Measurements from ENCODE around the gene RAB3D.

The RAB3D gene

GRCh38 chr19:11286312-11286974, 53.0 kb downstream of the RAB3D start:
- no peaks in the 10 kb centered on the region for H3K36me3 ChIP-seq (ENCODE audit: insufficient read depth, low read length)
- no peaks in the 10 kb centered on the region for H3K9me3 ChIP-seq (replicated peaks; ENCODE audit: low read length)
- peaks cover 15% of the 10 kb centered on the region for H3K4me1 ChIP-seq (ENCODE audit: control insufficient read depth, insufficient read depth, low read length)
- H3K4me3 ChIP-seq (ENCODE audit: low read length), result no peak overlapping the region
- no peak overlapping the region for H3K9ac ChIP-seq (ENCODE audit: low read depth, low read length)
- H3K4me2 ChIP-seq (ENCODE audit: low read length), result peak overlapping the region; percentile 12
- no peaks in the 10 kb centered on the region for H3K27me3 ChIP-seq (ENCODE audit: control insufficient read depth, insufficient read depth, low read length)

GRCh38 chr19:11284515-11284914, 54.9 kb downstream of the RAB3D start:
- no peaks in the 10 kb centered on the region for H3K36me3 ChIP-seq (ENCODE audit: insufficient read depth, low read length)
- no peak overlapping the region for H3K4me3 ChIP-seq (ENCODE audit: low read length)
- H3K27me3 ChIP-seq (ENCODE audit: control insufficient read depth, insufficient read depth, low read length), result peaks cover 2% of the 10 kb centered on the region
- H3K9me3 ChIP-seq (replicated peaks; ENCODE audit: low read length), result no peaks in the 10 kb centered on the region
- no peak overlapping the region for H3K4me2 ChIP-seq (ENCODE audit: low read length)
- no peak overlapping the region for H3K9ac ChIP-seq (ENCODE audit: low read depth, low read length)
- peaks cover 15% of the 10 kb centered on the region for H3K4me1 ChIP-seq (ENCODE audit: control insufficient read depth, insufficient read depth, low read length)

DNA sequence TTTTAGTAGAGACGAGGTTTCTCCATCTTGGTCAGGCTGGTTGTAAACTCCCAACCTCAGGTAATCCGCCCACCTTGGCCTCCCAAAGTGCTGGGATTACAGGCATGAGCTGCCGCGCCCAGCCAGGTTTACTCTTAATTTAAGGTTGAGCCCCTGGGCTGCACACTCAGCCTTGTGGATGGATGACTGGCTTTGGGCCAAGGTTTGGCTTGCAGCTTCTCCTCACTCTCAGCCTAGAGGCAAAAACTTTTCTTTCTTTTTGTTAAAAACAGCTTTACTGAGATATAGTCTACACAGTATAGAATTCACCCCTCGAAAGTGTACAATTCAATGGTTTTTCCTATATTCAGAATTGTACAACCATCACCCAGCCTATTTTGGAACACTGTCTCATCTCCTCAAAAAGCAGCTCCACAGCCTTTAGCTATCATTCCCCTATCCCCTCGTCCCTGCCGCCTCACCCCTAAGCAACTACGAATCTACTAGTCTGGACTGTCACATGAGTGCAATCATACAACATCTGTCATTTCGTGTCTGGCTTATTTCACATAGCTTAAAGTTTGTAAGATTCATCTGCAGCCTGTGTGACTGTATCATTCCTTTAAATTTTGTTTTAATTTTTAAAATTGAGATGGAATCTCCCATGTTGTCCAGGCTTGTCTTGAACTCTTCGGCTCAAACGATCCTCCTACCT, 58.0 kb downstream of the RAB3D start:
- H3K4me3 ChIP-seq (ENCODE audit: low read length), result no peak overlapping the region
- H3K9me3 ChIP-seq (replicated peaks; ENCODE audit: low read length), result no peaks in the 10 kb centered on the region
- peaks cover 8% of the 10 kb centered on the region for H3K27me3 ChIP-seq (ENCODE audit: control insufficient read depth, insufficient read depth, low read length)
- H3K4me1 ChIP-seq (ENCODE audit: control insufficient read depth, insufficient read depth, low read length), result peaks cover 7% of the 10 kb centered on the region
- H3K4me2 ChIP-seq (ENCODE audit: low read length), result no peak overlapping the region
- H3K9ac ChIP-seq (ENCODE audit: low read depth, low read length), result no peak overlapping the region
- no peaks in the 10 kb centered on the region for H3K36me3 ChIP-seq (ENCODE audit: insufficient read depth, low read length)

DNA sequence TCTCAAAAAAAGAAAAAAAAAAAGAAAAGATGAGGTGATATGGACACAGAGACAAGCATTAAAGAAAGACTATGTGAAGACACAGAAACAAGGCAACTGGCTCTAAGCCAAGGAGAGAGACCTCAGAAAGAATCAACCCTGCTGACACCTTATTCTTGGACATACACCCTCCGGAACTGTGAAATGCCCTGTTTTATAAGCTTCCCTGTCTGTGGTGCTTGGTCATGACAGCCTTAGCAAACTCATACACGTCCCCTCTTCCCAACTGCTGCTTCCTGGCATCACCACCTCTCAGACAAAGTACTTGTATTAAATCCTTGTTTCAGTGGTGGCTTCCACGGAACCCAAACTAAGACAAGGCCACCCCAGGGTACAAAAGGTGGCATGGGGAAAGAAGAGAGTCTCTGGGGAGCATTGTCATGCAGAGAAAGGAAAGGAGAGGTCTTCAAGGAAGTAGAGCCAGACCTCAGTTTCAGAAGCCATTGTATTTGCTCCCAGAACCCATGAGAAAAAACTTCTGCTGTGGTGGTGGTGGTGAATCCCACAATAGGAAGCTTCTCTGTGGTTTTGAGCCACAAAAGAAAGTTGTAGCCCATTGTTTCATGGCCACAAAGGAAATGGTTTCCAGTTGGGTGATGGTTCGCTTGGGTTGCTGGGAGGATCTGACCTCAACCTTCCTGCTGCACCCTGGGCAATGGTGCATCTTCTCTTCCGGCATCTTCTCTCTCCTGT, 59.8 kb downstream of the RAB3D start:
- H3K4me2 ChIP-seq (ENCODE audit: low read length), result no peak overlapping the region
- no peaks in the 10 kb centered on the region for H3K4me1 ChIP-seq (ENCODE audit: control insufficient read depth, insufficient read depth, low read length)
- H3K36me3 ChIP-seq (ENCODE audit: insufficient read depth, low read length), result no peaks in the 10 kb centered on the region
- peaks cover 8% of the 10 kb centered on the region for H3K27me3 ChIP-seq (ENCODE audit: control insufficient read depth, insufficient read depth, low read length)
- no peak overlapping the region for H3K9ac ChIP-seq (ENCODE audit: low read depth, low read length)
- H3K4me3 ChIP-seq (ENCODE audit: low read length), result no peak overlapping the region
- no peaks in the 10 kb centered on the region for H3K9me3 ChIP-seq (replicated peaks; ENCODE audit: low read length)

DNA sequence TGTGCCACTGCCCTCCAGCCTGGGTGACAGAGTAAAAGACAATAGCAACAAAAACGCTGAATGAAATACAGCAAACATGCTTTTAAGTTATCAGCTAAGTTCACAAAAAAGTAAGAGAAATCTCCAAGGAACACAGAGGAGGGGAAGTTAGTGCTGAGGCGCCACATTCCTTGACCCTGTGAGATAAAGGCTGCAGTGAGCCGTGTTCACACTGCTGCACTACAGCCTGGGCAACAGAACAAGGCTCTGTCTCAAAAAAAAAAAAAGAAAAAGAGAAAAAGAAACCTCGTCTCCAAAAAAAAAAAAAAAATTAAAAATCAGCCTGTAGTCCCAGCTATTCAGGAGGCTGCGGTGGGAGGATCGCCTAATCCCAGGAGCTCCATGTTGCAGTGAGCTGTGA, 60.8 kb downstream of the RAB3D start:
- no peak overlapping the region for H3K4me2 ChIP-seq (ENCODE audit: low read length)
- H3K4me3 ChIP-seq (ENCODE audit: low read length), result no peak overlapping the region
- peaks cover 8% of the 10 kb centered on the region for H3K27me3 ChIP-seq (ENCODE audit: control insufficient read depth, insufficient read depth, low read length)
- H3K4me1 ChIP-seq (ENCODE audit: control insufficient read depth, insufficient read depth, low read length), result no peaks in the 10 kb centered on the region
- H3K9me3 ChIP-seq (replicated peaks; ENCODE audit: low read length), result no peaks in the 10 kb centered on the region
- no peak overlapping the region for H3K9ac ChIP-seq (ENCODE audit: low read depth, low read length)
- H3K36me3 ChIP-seq (ENCODE audit: insufficient read depth, low read length), result no peaks in the 10 kb centered on the region

DNA sequence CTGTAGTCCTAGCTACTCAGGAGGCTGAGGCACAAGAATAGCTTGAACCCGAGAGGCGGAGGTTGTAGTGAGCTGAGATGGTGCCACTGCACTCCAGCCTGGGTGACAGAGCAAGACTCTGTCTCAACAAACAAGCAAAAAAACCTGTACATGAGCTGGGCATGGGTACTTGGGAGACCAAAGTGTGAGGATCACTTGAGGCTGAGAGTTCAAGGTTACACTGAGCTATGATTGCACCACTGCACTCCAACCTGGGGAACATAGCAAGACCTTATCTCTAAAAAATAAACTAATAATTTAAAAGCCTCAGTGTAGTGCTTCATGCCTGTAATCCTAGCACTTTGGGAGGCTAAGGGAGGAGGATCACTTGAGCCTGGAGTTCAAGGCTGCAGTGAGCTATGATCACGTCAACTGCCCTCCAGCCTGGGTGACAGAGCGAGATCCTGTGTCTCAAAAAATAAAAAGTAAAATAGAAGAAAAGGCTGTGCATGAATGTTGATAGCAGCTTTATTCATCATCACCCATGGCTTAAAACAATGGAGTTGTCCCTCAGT, 64.8 kb downstream of the RAB3D start:
- no peak overlapping the region for H3K9ac ChIP-seq (ENCODE audit: low read depth, low read length)
- no peak overlapping the region for H3K4me3 ChIP-seq (ENCODE audit: low read length)
- no peaks in the 10 kb centered on the region for H3K36me3 ChIP-seq (ENCODE audit: insufficient read depth, low read length)
- H3K9me3 ChIP-seq (replicated peaks; ENCODE audit: low read length), result no peaks in the 10 kb centered on the region
- peaks cover 1% of the 10 kb centered on the region for H3K4me1 ChIP-seq (ENCODE audit: control insufficient read depth, insufficient read depth, low read length)
- peaks cover 7% of the 10 kb centered on the region for H3K27me3 ChIP-seq (ENCODE audit: control insufficient read depth, insufficient read depth, low read length)
- no peak overlapping the region for H3K4me2 ChIP-seq (ENCODE audit: low read length)

DNA sequence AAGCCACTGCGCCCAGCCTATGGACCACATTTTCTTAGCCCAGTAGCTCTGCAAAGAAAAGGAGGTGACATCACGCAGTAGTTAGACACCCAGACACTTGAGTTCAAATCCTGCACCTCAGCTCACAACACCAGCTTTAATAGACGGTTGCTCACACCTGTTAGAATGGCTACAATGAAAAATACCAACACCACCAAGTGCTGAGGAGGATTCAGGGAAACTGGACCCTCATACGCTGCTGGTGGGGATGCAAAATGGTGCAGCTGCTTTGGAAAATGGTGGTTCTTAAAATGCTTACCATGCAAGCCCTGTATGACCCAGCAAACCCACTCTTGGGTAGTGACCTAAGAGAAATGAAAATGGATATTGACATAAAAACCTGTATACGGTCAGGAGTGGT, 65.5 kb downstream of the RAB3D start:
- H3K4me2 ChIP-seq (ENCODE audit: low read length), result no peak overlapping the region
- no peaks in the 10 kb centered on the region for H3K36me3 ChIP-seq (ENCODE audit: insufficient read depth, low read length)
- no peak overlapping the region for H3K4me3 ChIP-seq (ENCODE audit: low read length)
- H3K9ac ChIP-seq (ENCODE audit: low read depth, low read length), result no peak overlapping the region
- H3K4me1 ChIP-seq (ENCODE audit: control insufficient read depth, insufficient read depth, low read length), result peaks cover 7% of the 10 kb centered on the region
- no peaks in the 10 kb centered on the region for H3K9me3 ChIP-seq (replicated peaks; ENCODE audit: low read length)
- peaks cover 3% of the 10 kb centered on the region for H3K27me3 ChIP-seq (ENCODE audit: control insufficient read depth, insufficient read depth, low read length)

DNA sequence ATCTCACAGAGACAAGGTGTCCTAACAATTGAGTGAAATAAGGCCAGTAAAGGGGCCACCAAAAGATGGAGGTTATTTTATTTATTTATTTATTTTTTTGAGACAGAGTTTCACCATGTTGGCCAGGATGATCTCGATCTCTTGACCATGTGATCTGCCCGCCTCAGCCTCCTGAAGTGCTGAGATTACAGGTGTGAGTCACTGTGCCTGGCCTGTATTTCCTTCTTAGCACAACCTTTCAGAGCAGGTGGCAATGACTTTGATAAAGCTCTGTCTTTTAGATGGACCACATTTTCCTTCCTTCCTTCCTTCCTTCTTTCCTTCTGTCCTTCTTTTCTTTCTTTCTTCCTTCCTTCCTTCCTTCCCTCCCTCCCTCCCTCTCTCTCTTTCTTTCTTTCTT, 66.2 kb downstream of the RAB3D start:
- Histone ChIP-seq H3K27me3 (ENCODE audit: control insufficient read depth, insufficient read depth, low read length) (peaks cover 3% of the 10 kb centered on the region), H3K9me3 (replicated peaks; ENCODE audit: low read length) (no peaks in the 10 kb centered on the region), H3K4me1 (ENCODE audit: control insufficient read depth, insufficient read depth, low read length) (peaks cover 13% of the 10 kb centered on the region), H3K36me3 (ENCODE audit: insufficient read depth, low read length) (no peaks in the 10 kb centered on the region), H3K4me3 (ENCODE audit: low read length) (no peak overlapping the region), H3K4me2 (ENCODE audit: low read length) (no peak overlapping the region), H3K9ac (ENCODE audit: low read depth, low read length) (no peak overlapping the region)

Measured in skeletal muscle satellite cell (primary cell).